ENCODE measurements around the gene PDCL3. TPM values are rescaled to one million over a fixed set of nuclear protein-coding genes. Genes with fewer than 3 reads are reported as not detected.
A peak's percentile ranks its signal among the peaks of the same experiment; 100 is the strongest.

Gene PDCL3
- total and polyA plus RNA-seq, 12 donors, result 9.6 to 51.3 (median 17.9) TPM

- Histone ChIP-seq H3K9me3 (replicated peaks in 1 of 3) (no peaks in the 10 kb centered on the region), H3K4me1 (replicated peaks in 1 of 2) (no peaks in the 10 kb centered on the region), H3K36me3 (replicated peaks in 1 of 2) (no peaks in the 10 kb centered on the region), H3K4me3 (no peak overlapping the region), H3K27me3 (no peaks in the 10 kb centered on the region), H3K27ac (no peak overlapping the region)
- intact Hi-C loops (cut with DNase I), result no loop called here
- DNase-seq, result peak in 1 of 7 donors; percentile 12
- TF ChIP-seq POLR2A (IDR thresholded peaks at IDR 0.05) (no peak), CTCF (IDR thresholded peaks at IDR 0.05) (no peak)
- 78 to 84% (median 79%) methylated on average over 10 of the region's 10 CpGs for WGBS, 4 donors
Measured at GRCh38 chr2:100554798-100555407, 7.9 kb upstream of the PDCL3 start.

- Histone ChIP-seq H3K9me3 (replicated peaks in 1 of 3) (no peaks in the 10 kb centered on the region), H3K27ac (no peak overlapping the region), H3K36me3 (replicated peaks in 1 of 2) (no peaks in the 10 kb centered on the region), H3K4me1 (replicated peaks in 1 of 2) (no peaks in the 10 kb centered on the region), H3K27me3 (no peaks in the 10 kb centered on the region), H3K4me3 (no peak overlapping the region)
- DNase-seq, result no peak
- intact Hi-C loops (cut with DNase I), result no loop called here
- WGBS, 4 donors, result 82 to 89% (median 86%) methylated on average over 4 of the region's 4 CpGs
- TF ChIP-seq POLR2A (IDR thresholded peaks at IDR 0.05), result no peak
- no peak for TF ChIP-seq CTCF (IDR thresholded peaks at IDR 0.05)
Measured at GRCh38 chr2:100556746-100557145, 6.0 kb upstream of the PDCL3 start.

- H3K27ac ChIP-seq, result no peak overlapping the region
- no peaks in the 10 kb centered on the region for H3K27me3 ChIP-seq
- intact Hi-C loops (cut with DNase I), result loop anchor here in 1 of 2 donors (10.0 kb wide), 1 partner anchor 146 kb away; the partner anchor contains the start of gene CHST10
- TF ChIP-seq CTCF (IDR thresholded peaks at IDR 0.05), result no peak
- TF ChIP-seq POLR2A (IDR thresholded peaks at IDR 0.05), result no peak
- H3K36me3 ChIP-seq (replicated peaks in 1 of 2), result no peaks in the 10 kb centered on the region
- peaks cover 0 to 8% of the 10 kb centered on the region in 2 donors for H3K4me1 ChIP-seq (replicated peaks in 1 of 2)
- H3K9me3 ChIP-seq (replicated peaks in 1 of 3), result no peaks in the 10 kb centered on the region
- no peak overlapping the region for H3K4me3 ChIP-seq
- no peak for DNase-seq
- WGBS, 4 donors, result 90 to 95% (median 93%) methylated on average over 9 of the region's 9 CpGs
Measured at GRCh38 chr2:100560216-100560830, 2.5 kb upstream of the PDCL3 start.

- Histone ChIP-seq H3K4me1 (replicated peaks in 1 of 2) (peaks cover 0 to 8% of the 10 kb centered on the region in 2 donors), H3K4me3 (no peak overlapping the region), H3K9me3 (replicated peaks in 1 of 3) (no peaks in the 10 kb centered on the region), H3K27ac (no peak overlapping the region), H3K36me3 (replicated peaks in 1 of 2) (no peaks in the 10 kb centered on the region), H3K27me3 (no peaks in the 10 kb centered on the region)
- DNase-seq, result no peak
- no peak for TF ChIP-seq CTCF (IDR thresholded peaks at IDR 0.05)
- no peak for TF ChIP-seq POLR2A (IDR thresholded peaks at IDR 0.05)
- intact Hi-C loops (cut with DNase I), result loop anchor here in 1 of 2 donors (10.0 kb wide), 1 partner anchor 146 kb away; the partner anchor contains the start of gene CHST10
- WGBS, 4 donors, result 92 to 99% (median 97%) methylated on average over 4 of the region's 4 CpGs
Measured at GRCh38 chr2:100561191-100561590, 1.6 kb upstream of the PDCL3 start.
